Fibroblast of villous mesenchyme (primary cell): ENCODE measurements around the gene TENT4A. TPM values are rescaled to one million over a fixed set of nuclear protein-coding genes. Genes with fewer than 3 reads are reported as not detected.

Experiments
- DNase-seq: peaks from one replicate; pipeline ENCODE4 v3.0.0-alpha.2; 2010; ENCODE audit warnings: low read depth
- H3K4me3 ChIP-seq: 2 replicates; pipeline ENCODE4 v1.5.1; 2011; ENCODE audit warnings: low read depth, mild to moderate bottlenecking, low read length
- total RNA-seq: library from RNA; depleted of rRNA; stranded (reverse); fragments of >200 nt; gene quantifications from 2 replicates; pipeline ENCODE4 v1.2.3, GENCODE V29; 2012
- TF ChIP-seq, protein P1 (sequence below): IDR thresholded peaks from 2 replicates; pipeline ENCODE4 v1.5.1; 2012; ENCODE audit warnings: low read depth, mild to moderate bottlenecking, low read length; ENCODE audit not compliant: insufficient read depth

The TENT4A gene
- total RNA-seq, 1 donor: 23.3 TPM

DNA sequence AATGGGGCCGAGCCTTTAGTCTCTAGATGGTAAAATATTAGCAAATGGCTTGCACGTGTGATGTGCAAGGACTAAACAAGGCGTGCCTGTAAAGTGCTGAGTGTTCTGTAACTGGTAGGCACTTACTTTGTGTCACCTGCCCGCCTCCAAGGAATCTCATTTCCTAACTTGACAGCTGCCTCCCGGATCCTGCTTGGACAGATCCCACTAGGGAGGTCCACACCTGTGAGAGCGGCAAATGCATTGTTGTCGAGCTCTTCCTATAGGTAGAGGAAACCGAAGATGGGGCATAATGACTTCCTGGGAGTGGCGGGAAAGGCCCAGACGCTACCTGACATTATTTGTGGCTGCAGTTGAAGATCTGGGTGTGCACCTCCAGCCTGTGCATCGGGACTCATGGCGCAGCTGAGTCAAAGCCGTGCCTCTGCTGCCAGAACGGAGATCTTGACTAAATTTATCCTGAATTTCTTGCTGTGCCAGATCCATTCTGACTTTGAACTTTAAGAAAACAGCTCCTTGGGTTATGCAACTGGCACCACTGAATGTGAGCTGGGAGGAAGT, 79.8 kb downstream of the TENT4A start:
- no peak overlapping the region for H3K4me3 ChIP-seq
- no peak for DNase-seq
- TF ChIP-seq, protein P1, sequence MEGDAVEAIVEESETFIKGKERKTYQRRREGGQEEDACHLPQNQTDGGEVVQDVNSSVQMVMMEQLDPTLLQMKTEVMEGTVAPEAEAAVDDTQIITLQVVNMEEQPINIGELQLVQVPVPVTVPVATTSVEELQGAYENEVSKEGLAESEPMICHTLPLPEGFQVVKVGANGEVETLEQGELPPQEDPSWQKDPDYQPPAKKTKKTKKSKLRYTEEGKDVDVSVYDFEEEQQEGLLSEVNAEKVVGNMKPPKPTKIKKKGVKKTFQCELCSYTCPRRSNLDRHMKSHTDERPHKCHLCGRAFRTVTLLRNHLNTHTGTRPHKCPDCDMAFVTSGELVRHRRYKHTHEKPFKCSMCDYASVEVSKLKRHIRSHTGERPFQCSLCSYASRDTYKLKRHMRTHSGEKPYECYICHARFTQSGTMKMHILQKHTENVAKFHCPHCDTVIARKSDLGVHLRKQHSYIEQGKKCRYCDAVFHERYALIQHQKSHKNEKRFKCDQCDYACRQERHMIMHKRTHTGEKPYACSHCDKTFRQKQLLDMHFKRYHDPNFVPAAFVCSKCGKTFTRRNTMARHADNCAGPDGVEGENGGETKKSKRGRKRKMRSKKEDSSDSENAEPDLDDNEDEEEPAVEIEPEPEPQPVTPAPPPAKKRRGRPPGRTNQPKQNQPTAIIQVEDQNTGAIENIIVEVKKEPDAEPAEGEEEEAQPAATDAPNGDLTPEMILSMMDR: no peak

DNA sequence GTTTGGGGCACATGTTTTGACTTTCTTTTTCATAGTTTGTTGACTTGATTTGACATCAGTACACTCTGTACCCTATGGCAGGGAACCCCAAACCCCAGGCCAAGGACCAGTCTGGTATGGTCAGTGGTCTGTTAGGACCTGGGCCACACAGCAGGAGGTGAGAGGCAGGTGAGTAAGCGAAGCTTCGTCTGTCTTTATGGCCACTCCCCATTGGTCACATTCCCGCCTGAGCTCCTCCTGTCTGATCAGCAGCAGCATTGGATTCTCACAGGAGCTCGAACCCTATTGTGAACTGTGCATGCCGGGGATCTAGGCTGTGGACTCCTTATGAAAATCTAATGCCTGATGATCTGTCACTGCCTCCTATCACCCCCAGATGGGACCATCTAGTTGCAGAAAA, 88.0 kb downstream of the TENT4A start:
- TF ChIP-seq, protein P1: no peak
- H3K4me3 ChIP-seq: no peak overlapping the region
- no peak for DNase-seq

DNA sequence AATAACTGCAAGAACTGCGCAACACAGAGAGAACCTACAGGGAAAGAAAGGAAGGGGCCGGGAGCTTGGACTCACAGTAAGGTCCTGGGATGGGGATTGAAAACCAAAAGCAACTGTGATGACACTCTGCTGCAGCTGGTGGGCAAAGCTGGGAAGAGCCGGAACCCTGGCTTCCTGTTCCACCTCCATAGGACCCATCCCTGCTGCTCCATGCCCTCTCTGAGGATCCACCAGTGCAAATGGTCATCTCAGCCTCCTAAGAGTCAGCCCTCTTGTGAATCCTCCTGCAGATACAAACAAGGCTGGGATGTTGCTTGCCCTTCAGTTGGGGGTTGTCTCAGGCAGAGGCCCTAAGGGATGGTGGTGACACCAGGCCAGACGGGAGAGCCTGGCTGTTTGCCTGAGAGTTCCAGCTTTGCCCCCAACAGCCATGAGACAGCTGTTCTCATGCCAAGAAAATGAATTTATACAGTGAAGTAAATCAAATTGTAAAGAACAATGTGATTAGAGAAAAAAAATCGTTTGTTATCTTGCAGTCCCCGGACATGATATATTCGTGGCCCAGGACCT, 90.8 kb downstream of the TENT4A start:
- no peak overlapping the region for H3K4me3 ChIP-seq
- TF ChIP-seq, protein P1: no peak
- DNase-seq: no peak

DNA sequence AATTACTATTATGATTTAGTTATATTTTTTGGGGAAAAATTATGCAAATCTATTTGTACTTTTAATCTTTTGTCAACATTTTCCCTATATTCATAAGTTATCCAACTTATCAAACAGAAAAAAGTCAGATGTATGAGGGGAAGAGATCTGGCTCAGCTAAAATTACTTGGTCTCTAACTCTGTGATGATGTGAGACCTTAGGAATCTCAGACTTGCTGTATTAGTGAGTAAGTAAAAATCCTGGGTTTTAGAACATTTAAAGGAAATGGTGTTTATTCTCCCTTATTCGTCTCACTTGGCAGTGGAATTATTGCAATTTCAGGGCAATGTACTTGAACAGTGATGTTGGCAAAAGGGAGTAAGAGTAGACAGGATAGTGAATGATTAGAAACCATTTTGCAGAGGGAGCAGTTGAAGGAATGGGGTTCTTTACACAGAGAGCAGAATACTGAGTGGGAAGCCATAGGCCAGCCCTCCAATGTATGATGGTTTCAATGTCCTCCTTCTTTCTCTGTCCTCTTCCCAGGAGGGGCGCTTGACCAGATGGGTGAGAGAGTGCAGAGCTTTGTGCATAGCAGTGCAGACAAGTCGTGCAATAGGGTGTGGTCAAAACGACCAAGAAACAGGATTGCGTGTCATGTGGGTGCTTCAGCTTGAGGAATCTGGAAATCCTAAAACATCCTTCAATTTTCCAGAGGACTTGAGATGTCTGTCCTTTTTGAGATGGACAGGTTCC, 91.7 kb downstream of the TENT4A start:
- H3K4me3 ChIP-seq: no peak overlapping the region
- no peak for DNase-seq
- TF ChIP-seq, protein P1: no peak

DNA sequence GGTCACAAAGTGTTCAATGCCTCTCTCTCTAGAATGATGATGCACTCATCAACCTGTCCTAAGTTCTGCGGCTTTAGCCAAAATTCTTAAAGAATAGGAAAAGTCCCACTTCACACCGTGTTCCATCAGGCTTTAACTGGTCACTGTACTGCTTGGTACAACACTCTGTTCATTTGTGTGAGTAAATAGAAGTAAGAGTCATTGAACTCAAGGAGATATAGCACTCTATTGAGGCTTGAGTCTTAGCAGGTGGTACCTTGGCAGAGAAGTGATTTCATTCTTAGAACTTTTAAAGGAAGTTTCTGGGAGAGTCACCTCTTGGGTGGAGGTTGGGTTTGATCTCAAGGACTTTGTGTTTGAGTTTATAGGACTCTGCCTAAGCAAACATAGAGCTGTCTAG, 92.6 kb downstream of the TENT4A start:
- TF ChIP-seq, protein P1: no peak
- H3K4me3 ChIP-seq: no peak overlapping the region
- DNase-seq: no peak

Other genes starting within 250 kb of the TENT4A start
- 39.9 and 46.2 TPM in 2 replicates for gene NSUN2, start 80.4 kb upstream of the TENT4A start, total RNA-seq
- 7.1 and 7.3 TPM in 2 replicates for gene SRD5A1, start 80.0 kb upstream of the TENT4A start, total RNA-seq